M059J (cell line): Measurements from ENCODE around the gene CDK13. TPM values are rescaled to one million over a fixed set of nuclear protein-coding genes. Genes with fewer than 3 reads are reported as not detected.
A peak's percentile ranks its signal among the peaks of the same experiment; 100 is the strongest.

Experiments used
- DNase-seq: peaks from one replicate; pipeline ENCODE4 v3.0.0-alpha.2; 2012; ENCODE audit warnings: low read depth
- total RNA-seq: library from RNA; depleted of rRNA; stranded (reverse); fragments of >200 nt; shearing (Covaris generic); gene quantifications from 2 replicates; pipeline ENCODE4 v1.2.3, GENCODE V29; 2014

The CDK13 gene
- total RNA-seq, 1 experiment from 2014 or later, result 45.3 TPM

DNA sequence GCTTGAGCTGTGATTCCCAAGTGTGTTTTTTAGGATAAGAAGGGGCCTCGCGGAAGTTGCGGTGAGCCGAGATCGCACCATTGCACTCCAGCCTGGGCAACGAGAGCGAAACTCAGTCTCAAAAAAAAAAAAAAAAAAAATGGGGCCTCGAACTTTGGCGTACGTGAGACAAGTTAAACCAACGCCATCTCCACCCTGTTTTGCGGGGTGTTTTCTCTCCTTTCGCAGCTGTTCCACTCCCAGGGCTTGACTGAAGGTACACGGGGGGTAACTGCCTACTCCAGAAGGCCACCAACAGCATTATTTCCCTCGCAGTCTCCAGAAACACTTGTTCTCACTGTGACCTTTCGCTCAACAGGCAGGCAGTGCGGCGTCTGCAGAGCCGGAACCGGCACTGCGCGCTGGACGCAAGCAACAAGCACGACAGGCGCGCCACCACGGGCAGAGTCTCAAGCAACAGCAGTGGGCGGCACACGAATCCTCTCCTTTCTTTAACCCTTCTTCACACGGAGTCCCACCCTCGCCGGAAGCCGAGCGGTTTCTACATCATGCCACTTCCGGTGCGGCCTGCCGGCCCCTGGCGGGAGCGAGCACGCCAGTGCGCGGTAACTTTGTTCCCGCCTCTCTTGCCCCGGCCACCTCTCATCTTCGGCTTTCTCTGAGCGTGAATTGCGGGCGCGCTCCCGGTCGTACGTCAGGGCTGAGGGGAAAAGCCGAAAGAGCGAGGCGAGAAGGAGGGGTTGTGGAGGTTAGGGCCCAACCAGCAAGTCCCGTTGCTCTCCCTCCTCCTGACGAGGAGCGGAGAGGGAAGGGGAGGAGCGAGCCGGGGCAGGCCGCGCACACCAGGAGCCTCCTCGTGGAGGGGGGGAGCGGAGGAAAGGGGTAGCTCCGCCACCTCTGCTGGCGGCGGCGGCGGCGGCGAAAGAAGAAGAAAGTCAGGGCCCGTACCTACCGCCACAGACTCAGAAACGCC, 814 bp upstream of the CDK13 start:
- peak; percentile 100 for DNase-seq

- no peak for DNase-seq
Observed at GRCh38 chr7:39950473-39951225, 593 bp downstream of the CDK13 start.

- peak; percentile 68 for DNase-seq
Observed at GRCh38 chr7:39951226-39952194, 1.5 kb downstream of the CDK13 start.

DNA sequence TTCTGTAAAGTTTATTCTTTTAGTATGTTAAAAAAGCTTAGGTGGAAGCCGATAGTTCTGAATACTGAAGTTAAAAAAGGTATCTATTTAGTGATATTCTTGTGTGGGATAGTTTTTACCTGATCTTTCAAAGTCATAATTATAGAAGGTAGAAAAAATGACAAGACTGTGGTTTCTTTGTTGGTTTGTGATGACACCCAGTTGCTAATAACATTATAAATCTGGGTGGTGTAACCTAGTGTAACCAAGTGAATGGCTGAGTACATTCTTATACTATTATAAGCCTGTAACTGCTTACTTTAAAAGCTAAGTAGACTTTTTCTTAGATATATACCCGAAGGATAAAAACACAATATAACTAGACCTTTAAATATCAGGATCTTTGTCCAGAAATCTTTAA, 2.3 kb downstream of the CDK13 start:
- peak; percentile 58 for DNase-seq

- no peak for DNase-seq
Observed at GRCh38 chr7:39952803-39953202, 2.7 kb downstream of the CDK13 start.

GRCh38 chr7:39954694-39955093, 4.6 kb downstream of the CDK13 start:
- DNase-seq, result no peak

- DNase-seq, result no peak
Observed at GRCh38 chr7:39958038-39958437, 8.0 kb downstream of the CDK13 start.

DNA sequence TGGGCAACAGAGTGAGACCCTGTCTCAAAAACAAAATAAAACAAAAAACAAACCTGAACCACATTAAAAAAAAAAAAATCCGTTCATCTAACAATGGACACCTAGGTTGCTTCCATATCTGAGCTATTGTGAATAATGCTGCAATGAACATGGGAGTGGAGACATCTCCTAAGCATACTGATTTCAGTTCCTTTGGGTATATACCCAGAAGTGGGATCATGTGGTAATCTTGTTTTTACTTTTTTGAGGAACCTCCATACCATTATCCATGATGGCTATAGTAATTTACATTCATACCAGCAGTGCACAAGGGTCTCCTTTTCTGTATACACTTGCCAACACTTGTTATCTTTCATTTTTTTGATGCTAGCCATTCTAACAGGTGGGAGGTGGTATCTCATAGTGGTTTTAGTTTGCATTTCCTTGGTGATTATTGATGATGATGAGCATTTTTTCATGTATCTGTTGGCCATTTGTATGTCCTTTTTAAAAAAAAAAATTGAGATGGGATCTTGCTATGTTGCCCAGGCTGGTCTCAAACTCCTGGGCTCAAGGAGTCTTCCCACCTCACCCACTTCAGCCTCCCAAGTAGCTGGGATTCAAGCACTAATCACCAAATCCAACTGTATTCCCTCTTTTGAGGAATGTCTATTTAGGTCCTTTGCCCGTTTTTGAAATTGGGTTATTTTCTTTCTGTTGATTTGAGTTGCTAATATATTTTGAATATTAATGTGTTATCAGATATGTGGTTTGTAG, 17.5 kb downstream of the CDK13 start:
- no peak for DNase-seq

GRCh38 chr7:39969431-39969830, 19.4 kb downstream of the CDK13 start:
- no peak for DNase-seq

DNA sequence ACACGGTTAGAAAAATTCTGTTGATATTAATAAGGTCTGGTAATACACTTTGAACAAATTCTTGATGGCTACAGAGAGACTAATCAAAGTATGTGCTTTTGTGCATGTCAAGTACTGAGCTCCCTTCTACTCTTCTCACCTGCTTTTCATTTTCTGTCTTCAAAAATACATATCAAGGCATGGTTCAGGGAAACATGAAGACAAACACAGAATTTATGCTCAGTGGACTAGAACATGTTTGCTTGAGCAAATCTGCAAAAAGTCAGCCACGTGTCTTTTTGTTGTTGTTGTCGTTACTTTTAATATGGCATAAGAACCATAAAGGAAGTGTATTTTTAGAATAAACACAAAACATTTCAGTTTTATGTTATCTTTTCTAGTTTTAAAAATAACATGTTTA, 21.9 kb downstream of the CDK13 start:
- DNase-seq, result no peak

DNA sequence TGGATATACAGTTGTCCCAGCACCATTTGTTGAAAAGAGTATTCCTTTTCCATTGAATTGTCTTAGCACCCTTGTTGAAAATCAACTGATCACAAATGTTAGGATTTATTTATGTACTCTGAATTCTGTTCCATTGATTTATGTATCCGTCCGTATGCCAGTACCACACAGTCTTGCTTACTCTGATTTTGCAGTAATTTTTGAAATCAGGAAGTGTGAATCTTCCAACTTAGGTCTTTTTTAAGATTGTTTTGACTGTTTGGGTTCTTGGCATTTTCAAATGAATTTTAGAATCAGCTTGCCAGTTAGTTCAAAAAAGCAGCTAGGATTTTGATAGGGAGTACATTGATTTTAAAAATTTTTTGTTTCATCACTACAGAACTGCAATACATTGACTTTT, 23.7 kb downstream of the CDK13 start:
- DNase-seq, result no peak

- DNase-seq, result no peak
Observed at GRCh38 chr7:39978230-39978934, 28.3 kb downstream of the CDK13 start.

- no peak for DNase-seq
Observed at GRCh38 chr7:39979406-39980073, 29.5 kb downstream of the CDK13 start.

GRCh38 chr7:39985398-39985918, 35.4 kb downstream of the CDK13 start:
- DNase-seq, result no peak

DNA sequence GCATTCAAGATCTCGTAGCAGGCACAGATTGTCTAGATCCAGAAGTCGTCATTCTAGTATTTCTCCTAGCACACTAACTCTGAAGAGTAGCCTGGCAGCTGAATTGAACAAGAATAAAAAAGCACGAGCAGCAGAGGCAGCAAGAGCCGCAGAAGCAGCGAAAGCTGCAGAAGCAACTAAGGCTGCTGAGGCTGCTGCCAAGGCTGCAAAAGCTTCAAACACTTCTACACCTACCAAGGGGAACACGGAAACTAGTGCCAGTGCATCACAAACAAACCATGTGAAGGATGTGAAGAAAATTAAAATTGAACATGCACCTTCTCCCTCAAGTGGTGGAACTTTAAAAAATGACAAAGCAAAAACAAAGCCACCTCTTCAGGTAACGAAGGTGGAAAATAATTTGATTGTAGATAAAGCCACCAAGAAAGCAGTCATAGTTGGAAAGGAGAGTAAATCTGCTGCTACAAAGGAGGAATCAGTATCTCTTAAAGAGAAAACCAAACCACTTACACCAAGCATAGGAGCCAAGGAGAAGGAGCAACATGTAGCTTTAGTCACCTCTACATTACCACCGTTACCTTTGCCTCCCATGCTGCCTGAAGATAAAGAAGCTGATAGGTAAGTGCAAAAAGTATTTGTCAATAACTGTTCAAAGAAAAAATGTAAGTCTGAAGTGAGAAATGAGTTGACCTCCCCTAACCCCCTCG, 37.7 kb downstream of the CDK13 start:
- DNase-seq, result no peak

- DNase-seq, result no peak
Observed at GRCh38 chr7:40000734-40001315, 50.8 kb downstream of the CDK13 start.

DNA sequence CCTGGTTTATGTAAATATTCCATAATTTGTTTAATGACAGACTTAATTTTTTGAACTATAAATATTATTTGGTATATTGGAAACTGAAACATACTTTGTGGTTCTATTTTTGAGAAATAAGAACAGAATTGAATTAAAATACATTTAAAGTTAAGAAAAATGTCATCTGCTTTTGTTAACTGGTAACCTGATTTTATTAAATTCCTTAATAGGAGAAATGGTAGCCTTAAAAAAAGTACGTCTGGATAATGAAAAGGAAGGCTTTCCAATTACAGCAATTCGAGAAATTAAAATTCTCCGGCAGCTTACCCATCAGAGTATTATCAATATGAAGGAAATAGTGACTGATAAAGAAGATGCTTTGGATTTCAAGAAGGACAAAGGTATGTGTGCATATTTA, 51.6 kb downstream of the CDK13 start:
- DNase-seq, result no peak

DNA sequence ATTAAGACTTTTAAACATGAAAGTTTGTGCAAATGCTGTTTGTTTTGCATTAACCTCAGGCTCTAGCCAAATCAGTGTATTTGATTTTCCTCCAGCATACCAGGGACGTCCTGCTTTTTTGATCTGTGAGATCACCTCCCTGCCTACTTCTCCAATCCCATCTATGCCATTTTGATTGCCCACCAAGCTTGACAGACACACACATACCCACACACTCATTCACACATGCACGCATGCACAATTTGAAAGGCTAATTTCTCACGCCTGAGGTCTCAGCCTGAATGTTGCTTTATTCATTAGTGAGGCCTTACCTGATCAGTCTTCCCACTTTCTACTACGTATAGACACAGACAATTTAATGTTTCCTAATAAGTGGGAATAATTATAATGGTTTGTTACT, 53.5 kb downstream of the CDK13 start:
- DNase-seq, result no peak
